GM19351 (cell line): ENCODE measurements around the gene RGS9.
"Not testable (repeated sequence)": the region's sequence is repeated elsewhere in the genome, so short reads cannot be mapped to it uniquely, and the experiment has no call there.

Experiments
- ATAC-seq: cut with Tn5 transposase; IDR thresholded peaks from one replicate; pipeline ENCODE4 v1.9.1; 2021; ENCODE audit warnings: mild to moderate bottlenecking, moderate library complexity; ENCODE audit not compliant: unreplicated experiment

The RGS9 gene

DNA sequence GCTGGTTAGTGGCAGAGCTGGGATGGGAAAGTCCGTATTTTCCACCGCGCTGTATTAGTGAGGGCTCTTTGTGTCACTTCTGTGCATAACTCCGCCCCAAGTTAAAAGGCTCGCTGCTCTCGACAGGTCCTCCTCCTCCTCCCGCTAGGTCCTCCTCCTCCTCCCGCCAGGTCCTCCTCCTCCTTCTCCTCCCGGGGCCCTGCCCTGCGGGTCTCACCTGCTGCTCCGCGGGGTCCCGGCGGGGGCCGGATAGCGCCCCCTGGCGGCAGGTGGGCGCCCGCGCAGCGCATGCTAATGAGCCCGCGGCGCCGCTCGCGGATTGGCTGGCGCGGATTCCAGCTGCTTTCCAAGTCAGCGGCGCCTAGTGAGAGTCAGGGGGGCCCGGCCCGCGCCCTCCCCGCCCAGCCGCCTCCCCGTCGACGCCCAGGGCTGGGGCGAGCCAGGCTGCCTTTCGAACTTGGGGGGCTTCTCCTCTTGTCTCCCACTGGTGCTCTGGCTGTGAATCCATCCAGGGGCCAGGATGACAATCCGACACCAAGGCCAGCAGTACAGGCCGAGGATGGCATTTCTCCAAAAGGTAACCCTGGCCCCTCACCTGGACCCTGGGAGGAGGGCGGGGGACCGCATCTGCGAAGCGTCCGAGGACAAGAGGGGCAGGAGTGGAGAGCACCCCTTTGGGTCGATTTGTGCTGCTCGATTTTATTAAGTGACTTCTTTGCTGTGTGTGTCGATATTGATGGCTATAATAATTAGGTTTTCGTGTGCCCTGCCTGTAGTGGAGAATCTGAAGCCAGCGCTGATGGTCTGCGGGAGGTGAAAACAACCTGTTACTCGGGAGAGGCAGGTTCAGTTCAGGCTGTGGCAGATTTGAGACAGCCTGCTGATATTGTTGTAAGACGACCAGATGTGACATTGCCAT, at the start of gene RGS9:
Gene RGS9 (plus strand): TSS at position 350 of the 919 bp plus-strand sequence. CDS start 171 bp downstream, at position 521.
- peak; percentile 90 for ATAC-seq

DNA sequence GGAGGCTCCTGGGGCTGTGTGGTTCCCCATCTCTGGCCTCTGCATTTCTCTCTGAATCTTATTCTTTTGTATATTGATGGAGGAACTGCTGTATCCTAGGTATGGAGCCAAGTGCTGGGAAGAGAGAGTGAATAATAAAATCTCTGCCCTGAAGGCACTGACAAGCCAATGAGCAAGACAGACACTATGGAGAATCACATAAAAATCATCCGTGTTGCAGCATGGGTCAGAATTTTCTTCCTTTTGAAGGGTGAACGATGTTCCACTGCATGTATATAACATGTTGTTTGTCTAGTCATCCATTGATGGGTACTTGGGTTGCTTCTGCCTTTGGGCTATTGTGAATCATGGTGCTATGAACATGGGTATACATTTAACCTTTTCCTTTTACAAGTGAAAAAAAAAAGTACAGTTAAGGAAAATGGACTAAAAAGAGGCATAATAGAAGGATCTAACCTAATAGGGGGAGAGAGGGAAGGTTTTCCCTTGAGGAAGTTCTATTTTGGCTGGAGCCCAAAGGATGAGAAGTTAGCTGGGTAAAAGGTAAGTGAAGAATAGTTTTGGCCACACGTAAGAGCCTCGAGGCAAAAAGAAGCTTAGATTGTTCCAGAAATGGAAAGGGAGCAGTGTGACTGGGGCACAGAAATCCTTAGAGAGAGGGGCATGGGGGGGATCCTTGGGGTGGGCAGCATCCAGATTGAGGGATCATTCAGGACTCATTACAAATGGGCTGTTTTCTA, 48.4 kb upstream of the RGS9 start:
- ATAC-seq, result no peak

DNA sequence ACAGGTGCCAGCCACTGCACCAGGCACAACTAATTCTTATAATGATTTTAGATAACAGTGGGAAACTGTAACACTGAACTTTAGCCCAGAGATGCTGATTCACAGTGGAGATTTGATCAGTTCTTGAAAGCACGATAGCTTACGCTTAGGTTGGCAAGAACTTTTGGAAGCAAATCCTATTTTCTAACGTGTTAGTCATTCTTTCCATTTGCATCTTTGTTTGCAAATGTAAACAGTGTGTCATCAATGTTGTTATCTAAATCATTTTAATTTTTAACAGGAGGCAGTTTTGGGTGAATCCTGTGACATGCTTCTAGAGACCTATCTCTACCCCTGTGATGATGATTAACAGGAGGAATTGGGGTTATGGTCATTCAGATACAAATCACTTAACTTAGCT, 44.9 kb upstream of the RGS9 start:
- no peak for ATAC-seq

DNA sequence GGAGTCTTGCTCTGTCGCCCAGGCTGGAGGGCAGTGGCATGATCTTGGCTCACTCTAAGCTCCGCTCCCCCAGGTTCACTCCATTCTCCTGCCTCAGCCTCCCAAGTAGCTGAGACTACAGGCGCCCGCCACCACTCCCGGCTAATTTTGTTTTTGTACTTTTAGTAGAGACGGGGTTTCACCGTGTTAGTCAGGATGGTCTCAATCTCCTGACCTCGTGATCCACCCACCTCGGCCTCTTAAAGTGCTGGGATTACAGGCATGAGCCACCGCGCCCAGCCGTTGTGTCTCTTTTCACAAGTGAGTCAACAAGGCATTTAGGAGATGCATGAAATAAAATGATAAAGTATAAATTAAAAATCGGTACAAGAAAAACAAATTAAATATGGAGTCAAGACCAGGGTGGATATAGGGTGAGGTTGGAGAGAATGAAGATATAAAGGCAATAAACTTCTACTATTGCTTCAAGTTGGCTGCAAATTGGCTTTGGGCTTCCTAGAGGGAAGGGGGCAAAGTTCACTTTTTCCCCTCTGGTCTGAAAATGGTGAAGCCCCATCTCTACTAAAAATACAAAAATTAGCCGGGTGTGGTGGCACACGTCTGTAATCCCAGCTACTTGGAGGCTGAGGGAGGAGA, 44.3 kb upstream of the RGS9 start:
- not testable (repeated sequence) for ATAC-seq

DNA sequence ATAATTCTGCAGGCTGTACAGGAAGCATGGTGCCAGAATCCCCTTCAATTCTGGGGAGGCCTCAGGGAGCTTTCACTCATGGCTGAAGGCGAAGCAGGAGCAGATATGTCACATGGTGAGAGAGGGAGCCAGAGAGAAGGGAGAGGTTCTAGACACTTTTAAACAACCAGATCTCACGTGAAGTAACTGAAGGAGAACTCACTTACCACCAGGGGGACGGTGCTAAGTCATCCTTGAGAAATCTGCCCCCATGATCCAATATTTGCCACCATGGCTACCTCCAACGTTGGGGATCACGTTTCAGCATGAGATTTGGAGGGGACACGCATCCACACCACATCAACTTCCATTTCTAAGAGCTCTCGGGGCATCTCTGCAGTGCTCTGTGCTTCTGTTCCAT, 43.2 kb upstream of the RGS9 start:
- ATAC-seq, result no peak

DNA sequence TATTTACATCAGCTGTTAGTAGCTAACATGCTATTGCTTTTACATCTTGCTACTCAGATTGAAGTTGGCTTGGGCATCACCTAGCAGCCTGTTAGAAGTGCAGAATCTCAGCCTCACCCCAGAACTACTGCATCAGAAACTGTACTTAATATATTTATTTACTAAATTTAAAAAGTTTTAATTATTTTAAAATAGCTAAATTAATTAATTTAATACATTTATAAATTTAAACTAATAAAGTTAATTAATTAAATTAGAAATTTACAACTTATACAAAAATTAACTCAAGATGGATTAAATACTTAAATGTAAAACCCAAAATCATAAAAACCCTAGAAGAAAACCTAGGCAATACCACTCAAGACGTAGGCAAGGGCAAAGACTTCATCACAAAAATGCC, 41.7 kb upstream of the RGS9 start:
- no peak for ATAC-seq

DNA sequence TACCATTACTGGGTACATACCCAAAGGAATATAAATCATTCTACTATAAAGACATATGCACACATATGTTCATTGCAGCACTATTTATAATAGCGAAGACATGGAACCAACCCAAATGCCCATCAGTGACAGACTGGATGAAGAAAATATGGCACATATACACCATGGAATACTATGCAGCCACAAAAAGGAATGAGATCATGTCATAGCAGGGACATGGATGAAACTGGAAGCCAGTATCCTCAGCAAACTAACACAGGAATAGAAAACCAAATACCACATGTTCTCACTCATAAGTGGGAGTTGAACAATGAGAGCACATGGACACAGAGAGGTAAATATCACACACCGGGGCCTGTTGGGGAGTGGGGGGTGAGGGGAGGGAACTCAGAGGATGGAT, 40.8 kb upstream of the RGS9 start:
- not testable (repeated sequence) for ATAC-seq

DNA sequence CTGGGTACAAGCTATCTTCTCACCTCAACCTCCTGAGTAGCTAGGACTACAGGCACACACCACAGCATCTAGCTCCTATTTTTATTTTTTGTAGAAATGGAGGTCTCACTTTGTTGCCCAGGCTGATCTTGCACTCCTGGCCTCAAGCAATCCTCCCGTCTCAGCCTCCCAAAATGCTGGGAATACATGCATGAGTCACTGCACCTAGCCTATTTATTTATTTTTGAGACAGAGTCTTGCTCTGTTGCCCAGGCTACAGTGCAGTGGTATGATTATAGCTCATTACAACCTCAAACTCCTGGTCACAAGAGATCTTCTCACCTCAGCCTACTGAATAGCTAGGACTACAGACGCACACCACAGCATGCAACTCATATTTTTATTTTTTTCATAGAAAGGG, 40.1 kb upstream of the RGS9 start:
- ATAC-seq, result no peak

DNA sequence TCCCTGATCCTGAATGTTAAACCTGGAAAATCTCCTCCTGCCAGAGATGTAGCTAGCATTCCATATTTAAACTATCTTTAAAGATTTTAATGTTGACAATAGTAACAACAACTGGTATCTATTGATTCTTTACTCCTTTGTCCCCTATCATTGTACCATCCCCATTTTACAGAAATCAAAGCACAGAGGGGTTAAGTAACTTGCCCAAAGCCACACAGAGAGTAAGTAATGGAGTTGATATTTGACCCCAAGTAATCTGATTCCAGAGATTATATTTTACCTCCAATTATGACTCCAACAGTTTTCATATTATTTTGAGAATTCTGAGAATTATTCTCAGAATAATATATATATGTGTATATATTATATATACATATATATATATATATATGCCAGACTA, 37.7 kb upstream of the RGS9 start:
- no peak for ATAC-seq

DNA sequence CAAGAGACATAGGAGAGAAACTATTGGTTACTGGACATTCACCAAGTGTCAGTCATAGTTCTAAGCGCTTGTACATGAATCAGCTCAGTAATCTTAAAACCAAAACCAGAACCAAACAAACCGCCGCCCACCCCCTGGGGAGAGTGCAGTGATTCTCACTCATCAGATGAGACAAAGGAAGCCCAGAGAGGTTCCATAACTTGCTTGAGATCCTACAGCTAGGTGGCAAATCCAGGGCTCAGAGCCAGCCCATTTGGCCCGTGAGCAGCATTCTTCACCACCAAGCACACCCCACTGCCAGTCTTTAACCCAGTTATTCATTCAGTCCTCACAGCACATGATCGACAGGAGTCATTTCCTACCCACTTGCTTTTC, 37.2 kb upstream of the RGS9 start:
- peak; percentile 81 for ATAC-seq

DNA sequence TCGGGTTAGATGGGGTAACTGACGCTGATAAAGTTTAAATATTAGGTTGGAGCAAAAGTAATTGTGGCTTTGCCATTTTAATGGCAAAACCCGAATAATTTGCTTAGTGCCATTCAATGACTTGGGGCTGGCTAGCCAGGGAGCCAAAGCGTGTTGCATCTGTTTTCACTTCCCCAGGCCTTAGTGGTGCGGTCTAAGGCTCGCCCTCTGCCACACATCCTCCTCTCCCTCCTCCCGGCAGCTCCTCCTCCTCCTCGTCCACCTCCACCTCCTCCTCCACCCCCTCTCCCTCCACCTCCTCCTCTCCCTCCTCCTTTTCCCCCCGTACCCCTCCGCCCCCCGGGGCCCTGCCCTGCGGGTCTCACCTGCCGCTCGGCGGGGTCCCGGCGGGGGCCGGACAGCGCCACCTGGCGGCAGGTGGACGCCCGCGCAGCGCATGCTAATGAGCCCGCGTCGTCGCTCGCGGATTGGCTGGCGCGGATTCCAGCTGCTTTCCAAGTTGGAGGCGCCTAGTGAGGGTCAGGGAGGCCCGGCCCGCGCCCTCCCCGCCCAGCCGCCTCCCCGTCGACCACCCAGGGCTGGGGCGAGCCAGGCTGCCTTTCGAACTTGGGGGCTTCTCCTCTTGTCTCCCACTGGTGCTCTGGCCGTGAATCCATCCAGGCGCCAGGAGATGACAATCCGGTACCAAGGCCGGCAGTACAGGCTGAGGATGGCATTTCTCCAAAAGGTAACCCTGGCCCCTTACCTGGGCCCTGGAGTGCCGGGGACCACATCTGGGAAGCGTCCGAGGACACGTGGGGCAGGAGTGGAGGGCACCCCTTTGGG, 36.6 kb upstream of the RGS9 start:
- ATAC-seq, result peak; percentile 65

DNA sequence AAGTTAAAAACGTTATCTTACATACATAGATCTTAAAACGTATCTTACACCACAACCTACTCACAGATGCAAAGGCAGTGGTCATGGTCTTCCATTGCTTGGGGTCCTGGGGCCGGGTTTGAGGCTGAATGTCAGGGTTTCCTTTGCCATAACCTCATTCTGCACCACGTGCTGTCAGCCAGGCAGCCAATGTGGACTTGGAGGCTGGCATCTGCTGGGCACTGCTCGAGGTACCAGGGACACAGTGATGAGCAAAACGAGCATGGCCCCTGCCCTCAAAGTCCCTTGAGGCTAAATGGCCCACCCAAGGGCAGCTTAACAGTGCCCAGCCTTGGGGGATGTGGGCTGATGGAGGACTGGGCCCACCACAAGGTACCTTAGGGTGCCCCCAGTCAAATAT, 35.8 kb upstream of the RGS9 start:
- no peak for ATAC-seq

DNA sequence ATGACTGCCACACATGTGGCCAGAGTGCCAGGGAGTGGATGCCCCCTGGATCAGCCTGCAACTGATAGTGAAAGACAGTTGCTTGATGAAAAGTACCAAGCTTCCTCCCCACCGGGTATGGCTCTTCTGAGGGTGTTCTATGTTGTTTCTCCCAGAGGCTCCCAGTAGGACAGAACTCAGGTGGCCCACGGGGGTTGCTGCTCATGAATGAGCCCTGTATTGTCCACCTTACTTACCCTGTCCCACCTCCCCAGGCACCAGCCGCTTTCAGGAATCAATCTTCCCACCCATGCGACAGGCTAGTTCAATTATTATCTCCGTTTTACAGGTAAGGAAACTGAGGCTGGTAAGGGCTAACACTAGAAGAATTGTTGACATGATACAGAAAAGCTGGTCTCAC, 34.9 kb upstream of the RGS9 start:
- ATAC-seq, result no peak

DNA sequence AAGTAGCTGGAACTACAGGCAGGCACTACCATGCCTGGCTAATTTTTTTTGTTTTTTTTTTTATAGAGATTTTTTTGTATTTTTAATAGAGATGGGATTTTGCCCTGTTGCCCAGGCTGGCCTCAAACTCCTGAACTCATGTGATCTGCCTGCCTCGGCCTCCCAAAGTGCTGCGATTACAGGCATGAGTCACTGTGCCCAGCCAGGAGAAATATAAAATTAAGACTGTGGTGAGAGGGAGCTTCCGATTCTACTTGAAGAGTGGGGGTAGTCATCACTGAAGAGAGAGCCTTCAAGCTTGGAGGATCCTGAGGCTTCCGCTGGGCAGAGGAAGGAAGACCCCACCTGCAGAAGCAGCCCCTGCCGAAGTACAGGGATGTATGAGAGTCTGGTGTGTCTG, 34.4 kb upstream of the RGS9 start:
- ATAC-seq, result no peak

DNA sequence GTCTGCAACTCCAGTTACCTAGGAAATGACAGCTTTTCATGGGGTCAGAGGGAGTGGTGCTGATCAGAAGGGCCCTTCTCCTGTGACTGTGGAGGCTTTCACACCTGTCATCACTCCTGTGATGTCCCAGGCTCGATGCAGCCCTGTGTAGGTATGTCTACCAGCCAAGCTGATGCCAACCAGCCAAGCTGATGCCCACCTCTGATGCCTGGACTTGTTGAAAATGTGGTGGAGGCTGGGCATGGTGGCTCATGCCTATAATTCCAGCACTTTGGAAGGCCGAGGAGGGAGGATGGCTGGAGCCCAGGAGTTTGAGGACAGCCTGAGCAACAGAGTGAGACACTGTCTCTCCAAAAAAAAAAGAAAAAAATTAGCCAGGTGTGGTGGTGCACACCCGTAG, 33.7 kb upstream of the RGS9 start:
- ATAC-seq, result no peak

DNA sequence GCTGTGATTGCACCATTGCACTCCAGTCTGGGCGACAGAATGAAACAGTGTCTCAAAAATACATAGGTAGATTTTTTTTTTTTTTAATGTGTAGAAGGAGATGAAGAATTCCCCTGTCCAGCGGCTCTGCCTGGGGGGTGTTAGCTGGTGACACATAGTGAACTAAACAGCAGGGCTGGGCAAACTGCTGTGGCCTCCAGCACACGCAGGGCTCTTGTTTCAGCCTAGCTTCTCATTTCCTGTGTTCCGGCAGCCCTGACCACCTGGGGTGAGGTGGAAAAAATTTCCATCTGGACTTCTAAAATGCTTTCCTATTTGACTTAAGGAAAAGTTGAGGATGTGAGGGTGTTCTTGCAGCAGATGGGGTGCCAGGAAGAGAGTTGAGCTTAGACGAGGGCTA, 33.3 kb upstream of the RGS9 start:
- no peak for ATAC-seq

DNA sequence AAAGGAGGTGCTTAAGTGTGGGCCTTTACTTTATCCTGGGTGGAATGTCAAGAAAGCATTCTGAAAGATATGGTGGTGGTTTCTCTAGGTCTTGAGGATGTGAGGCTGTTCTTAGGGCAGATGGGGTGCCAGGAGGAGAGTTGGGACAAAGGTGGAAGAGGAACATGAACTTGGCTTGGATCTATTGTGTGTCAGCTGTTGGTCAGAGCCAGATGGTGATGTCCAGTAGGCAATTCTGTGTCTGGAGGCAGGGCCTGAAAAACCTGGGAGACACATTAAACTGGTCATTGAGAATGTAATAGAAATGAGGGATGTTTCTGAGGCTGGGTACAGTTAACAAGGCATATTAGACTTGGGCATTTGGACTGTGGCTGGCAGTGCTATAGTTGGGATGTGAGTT, 32.6 kb upstream of the RGS9 start:
- ATAC-seq, result no peak

DNA sequence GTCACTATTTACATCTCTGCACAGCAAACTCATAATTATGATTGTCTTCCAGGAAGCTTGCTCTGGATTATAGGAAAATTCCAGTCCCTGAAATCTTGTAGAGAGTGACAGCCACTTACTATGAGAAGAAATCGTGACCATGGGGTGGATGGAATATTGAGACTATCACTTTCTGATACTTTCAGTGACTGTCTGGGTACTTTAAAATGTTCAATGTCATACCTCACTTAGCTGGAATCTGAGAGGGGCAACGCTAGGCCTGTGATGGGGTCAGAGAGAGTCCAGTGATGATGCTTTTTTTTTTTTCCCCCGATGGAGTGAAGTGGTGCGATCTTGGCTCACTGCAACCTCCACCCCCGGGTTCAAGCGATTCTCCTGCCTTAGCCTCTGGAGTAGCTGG, 32.2 kb upstream of the RGS9 start:
- ATAC-seq, result no peak

DNA sequence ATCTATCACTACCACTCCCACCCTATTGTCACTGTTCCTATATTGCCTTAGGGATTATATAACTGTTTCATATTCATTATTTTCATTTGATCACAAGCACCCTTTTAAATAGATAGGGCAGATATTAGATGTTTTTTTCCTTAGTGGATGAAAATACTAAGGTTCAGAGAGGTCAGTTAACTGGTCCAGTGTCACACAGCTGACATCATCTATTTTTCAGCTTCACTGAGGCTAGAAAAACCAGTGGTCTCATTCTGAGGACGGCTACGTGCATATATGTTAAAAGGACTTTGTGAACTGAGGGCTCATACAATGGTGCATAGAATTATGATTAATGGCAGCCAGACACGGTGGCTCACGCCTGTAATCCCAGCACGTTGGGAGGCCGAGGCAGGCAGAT, 29.0 kb upstream of the RGS9 start:
- ATAC-seq, result no peak

DNA sequence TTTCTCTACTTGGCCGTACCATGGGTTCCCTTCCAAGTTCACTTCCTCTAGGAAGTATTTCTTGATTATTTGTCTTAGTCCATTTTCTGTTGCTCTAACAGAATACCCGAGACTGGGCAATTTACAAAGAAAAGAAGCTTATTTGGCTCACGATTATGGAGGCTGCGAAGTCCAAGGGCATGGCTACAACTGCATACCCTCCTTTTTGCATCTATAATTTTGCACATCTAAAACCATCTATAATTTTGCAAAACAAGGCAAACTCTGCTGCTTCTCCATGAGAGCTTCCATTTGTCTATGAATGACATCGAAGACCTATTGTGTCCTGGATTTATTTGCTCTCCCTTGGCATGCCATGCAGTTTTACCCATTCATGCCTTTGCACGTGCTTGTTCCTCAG, 27.6 kb upstream of the RGS9 start:
- ATAC-seq, result no peak
